GM19193 (cell line): ENCODE results near the gene RNF135.

Source experiments
- POLR2A ChIP-seq: IDR thresholded peaks from 4 replicates; pipeline ENCODE4 v1.6.1; 2011; ENCODE audit not compliant: insufficient read depth, insufficient read length; ENCODE audit errors: extremely low read depth

Gene RNF135

GRCh38 chr17:30970831-30971567 lies at the start of gene RNF135:
Gene RNF135, plus strand, starts transcription at chr17:30971039. Its CDS starts 35 bp downstream, at chr17:30971074.
- peak; percentile 85 for TF ChIP-seq POLR2A

GRCh38 chr17:30921544-30922196 lies 49.2 kb upstream of the RNF135 start, which contains the start of gene ADAP2:
Gene ADAP2, plus strand, starts transcription at chr17:30921945. Its CDS starts 70 bp downstream, at chr17:30922015.
- no peak for TF ChIP-seq POLR2A

- TF ChIP-seq POLR2A = no peak
Observed at GRCh38 chr17:30922235-30923030, 48.4 kb upstream of the RNF135 start.

GRCh38 chr17:30924341-30924740 lies 46.5 kb upstream of the RNF135 start:
- no peak for TF ChIP-seq POLR2A

GRCh38 chr17:30926516-30926915 lies 44.3 kb upstream of the RNF135 start:
- TF ChIP-seq POLR2A = no peak

GRCh38 chr17:30927756-30928155 lies 43.1 kb upstream of the RNF135 start:
- no peak for TF ChIP-seq POLR2A

- no peak for TF ChIP-seq POLR2A
Observed at GRCh38 chr17:30928584-30928983, 42.3 kb upstream of the RNF135 start.

GRCh38 chr17:30929081-30929633 lies 41.7 kb upstream of the RNF135 start:
- no peak for TF ChIP-seq POLR2A

- TF ChIP-seq POLR2A = no peak
Observed at GRCh38 chr17:30930495-30930894, 40.3 kb upstream of the RNF135 start.

GRCh38 chr17:30933966-30934365 lies 36.9 kb upstream of the RNF135 start:
- TF ChIP-seq POLR2A = no peak

GRCh38 chr17:30939051-30939689 lies 31.7 kb upstream of the RNF135 start:
- no peak for TF ChIP-seq POLR2A

- no peak for TF ChIP-seq POLR2A
Observed at GRCh38 chr17:30942308-30943079, 28.3 kb upstream of the RNF135 start.

GRCh38 chr17:30947796-30948195 lies 23.0 kb upstream of the RNF135 start:
- no peak for TF ChIP-seq POLR2A

GRCh38 chr17:30950189-30950588 lies 20.6 kb upstream of the RNF135 start:
- no peak for TF ChIP-seq POLR2A
